Hypothalamus (tissue), 51 donors: ENCODE measurements around the gene SPAG6.
"Not testable (repeated sequence)": the region's sequence is repeated elsewhere in the genome, so short reads cannot be mapped to it uniquely, and the experiment has no call there.

Experiments used
- DNase-seq, 51 donors: peaks; one replicate each; lab custom pipeline; 2025; lab: John Stamatoyannopoulos, UW

SPAG6 gene

DNA sequence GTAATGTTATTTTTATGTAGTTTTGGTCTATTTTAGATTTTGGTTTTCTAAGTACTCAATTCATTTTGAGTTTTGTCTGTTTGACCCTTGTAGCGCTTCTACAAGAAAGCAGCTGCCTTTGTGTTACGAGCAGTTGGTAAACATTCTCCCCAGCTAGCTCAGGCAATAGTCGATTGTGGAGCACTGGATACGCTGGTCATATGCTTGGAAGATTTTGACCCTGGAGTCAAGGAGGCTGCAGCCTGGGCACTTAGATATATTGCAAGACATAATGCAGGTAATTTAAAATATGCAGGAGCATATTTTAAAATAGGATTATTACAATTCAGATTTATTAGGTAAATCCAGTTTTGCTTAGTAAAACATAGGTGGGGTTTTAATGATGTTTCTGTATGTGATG, 23.1 kb downstream of the SPAG6 start:
- DNase-seq: no peak

GRCh38 chr10:22368981-22369380, 23.7 kb downstream of the SPAG6 start:
- DNase-seq: no peak

GRCh38 chr10:22369434-22370072, 24.3 kb downstream of the SPAG6 start:
- DNase-seq: no peak

DNA sequence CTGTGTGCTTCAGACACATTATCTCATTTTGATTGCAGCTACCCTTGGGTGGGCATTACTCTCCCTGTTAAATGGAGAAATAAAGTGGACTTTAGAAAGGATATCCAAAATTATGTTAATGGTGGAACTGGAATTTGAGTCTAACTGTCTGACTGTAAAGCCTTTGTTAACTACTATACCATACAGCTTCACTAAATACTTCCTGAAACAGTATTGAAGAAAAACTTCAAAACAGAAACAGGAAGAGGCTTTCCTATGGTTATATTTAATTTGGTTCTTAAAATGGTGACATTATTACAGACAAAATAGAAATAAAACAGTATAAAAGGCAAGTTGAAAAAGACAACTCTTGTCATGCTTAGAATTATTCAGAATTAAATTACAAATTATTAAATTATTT, 25.0 kb downstream of the SPAG6 start:
- DNase-seq: no peak

- no peak for DNase-seq
Observed at GRCh38 chr10:22372298-22372697, 27.0 kb downstream of the SPAG6 start.

GRCh38 chr10:22372917-22373316, 27.6 kb downstream of the SPAG6 start:
- DNase-seq: peak in 1 of 51 donors; percentile 1

GRCh38 chr10:22374489-22375126, 29.3 kb downstream of the SPAG6 start:
- no peak for DNase-seq

- no peak for DNase-seq
Observed at GRCh38 chr10:22379059-22379458, 33.8 kb downstream of the SPAG6 start.

- no peak for DNase-seq
Observed at GRCh38 chr10:22381262-22381661, 36.0 kb downstream of the SPAG6 start.

DNA sequence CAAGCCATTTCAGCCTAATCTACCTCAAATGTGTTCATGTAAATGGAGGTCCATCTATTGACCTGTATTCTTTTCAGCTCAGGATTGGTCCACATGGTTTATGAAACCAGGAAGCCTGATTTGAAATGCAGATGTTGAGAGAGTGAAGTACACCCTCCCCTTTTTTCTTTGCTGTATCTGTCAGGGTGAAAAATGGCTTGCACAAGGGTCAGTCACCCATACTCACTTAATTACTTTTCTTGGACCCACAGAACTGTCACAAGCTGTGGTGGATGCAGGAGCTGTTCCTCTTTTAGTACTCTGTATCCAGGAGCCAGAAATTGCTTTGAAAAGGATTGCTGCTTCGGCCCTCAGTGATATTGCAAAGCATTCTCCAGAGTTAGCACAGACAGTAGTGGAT, 41.2 kb downstream of the SPAG6 start:
- no peak for DNase-seq

GRCh38 chr10:22389856-22390589, 44.7 kb downstream of the SPAG6 start:
- no peak for DNase-seq

DNA sequence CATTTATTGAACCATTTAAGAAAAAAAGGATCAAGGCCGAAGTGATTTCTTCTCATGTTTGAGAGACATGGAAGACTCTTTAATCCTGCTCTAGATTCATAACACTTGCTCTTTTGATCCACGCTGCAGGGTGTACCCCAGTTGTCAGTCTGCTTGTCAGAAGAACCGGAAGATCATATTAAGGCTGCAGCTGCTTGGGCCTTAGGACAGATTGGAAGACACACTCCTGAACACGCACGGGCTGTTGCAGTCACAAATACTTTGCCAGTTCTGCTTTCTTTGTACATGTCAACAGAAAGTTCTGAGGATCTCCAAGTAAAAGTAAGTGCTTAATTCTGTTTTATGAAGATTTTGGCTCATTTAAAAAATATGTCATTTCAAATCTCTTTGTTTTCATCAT, 46.3 kb downstream of the SPAG6 start:
- DNase-seq: no peak

- not testable (repeated sequence) for DNase-seq
Observed at GRCh38 chr10:22396195-22396594, 50.9 kb downstream of the SPAG6 start.

- not testable (repeated sequence) for DNase-seq
Observed at GRCh38 chr10:22406916-22407315, 61.6 kb downstream of the SPAG6 start.

- no peak for DNase-seq
Observed at GRCh38 chr10:22410394-22410793, 65.1 kb downstream of the SPAG6 start.

DNA sequence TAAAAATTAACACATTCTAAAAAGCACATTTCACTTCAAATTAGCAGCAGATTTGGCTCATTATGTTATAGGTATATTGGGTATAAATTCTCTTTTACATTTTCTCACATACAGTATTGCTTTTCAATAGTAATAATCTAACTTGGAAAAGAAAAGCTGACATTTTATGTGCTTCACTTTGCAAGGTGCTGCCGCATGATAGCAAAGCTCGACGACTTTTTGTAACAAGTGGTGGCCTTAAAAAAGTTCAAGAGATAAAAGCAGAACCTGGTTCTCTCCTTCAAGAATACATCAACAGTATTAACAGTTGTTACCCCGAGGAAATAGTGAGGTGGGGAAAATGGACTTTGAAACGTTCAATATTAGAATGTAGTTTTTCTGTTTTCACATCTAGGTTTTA, 65.5 kb downstream of the SPAG6 start:
- DNase-seq: no peak

DNA sequence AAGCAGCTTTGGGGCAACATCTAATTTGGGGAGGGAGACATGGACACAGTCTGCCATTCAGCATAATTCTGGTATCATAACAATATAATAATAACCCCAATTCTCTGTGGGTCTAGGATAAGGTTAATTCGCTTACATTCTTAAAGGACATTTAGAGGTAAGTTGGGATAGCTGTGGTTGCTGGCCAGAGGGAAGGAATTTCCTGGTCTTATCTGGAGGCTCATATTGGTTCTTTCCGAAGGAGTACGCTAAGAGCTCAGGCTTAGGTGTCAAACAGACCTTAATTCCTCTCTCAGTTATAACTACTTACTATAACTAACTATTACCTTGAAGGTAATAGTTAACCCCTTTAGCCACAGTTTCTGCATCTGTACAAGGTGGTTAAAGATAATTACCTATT, 68.8 kb downstream of the SPAG6 start:
- no peak for DNase-seq

- DNase-seq: no peak
Observed at GRCh38 chr10:22415072-22415471, 69.8 kb downstream of the SPAG6 start.

DNA sequence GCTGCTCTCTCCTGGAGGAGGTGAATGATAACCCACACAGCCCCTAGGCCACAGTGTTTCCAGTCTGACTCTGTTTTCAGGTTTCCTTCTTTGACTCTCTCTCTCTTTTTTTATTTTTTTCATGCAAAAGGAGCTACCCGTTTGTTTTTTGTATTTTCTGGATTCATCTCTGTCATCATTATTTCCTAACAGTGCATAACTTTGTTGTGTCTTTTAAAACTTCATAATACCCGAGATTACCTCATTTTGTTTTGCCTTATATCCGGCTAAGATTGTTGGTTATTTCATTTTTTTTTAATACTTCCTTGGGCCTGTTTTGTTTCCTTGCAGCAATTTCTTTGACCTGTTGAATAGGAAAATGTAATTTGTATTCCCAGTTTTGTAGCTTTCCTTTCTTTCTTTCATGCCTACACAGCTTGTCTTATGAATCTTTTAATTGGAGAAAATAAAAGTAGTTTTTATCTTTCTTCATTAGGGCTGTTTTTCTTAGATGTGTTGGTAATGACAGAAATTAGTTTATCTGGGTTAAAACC, 72.5 kb downstream of the SPAG6 start:
- no peak for DNase-seq

DNA sequence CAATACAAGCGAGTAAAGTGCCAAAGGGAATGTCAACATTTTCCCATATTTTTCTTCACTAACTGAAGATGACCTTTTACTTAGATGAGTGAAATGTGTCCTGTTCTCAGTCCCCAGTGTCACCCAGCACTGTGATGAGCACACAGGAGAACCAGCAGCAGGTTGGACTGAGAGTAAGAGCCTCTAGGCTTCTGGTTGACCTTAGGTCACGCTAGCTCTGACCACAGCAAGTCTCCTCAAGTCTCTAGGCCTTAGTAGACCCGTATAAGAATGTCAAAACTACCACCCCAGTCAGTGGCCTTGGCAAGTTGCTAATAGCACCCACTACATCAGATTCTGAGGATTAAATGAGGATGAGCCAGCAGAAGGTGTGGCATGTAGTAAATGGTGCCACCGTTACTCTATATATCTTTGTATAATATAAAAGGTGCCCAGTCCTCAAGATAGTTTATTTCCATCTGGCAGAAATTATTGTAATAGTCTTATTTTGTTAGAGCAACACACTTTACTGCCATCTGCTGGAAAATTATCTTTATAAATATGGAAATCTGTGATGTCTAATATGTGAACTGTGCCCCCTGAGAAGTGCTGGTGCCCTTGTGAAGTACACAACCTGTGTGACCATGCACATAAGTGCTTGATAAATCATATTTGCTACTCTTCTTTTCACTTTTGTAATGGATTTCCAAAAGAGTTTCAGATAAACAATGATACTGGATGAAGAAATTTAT, 75.7 kb downstream of the SPAG6 start:
- no peak for DNase-seq

DNA sequence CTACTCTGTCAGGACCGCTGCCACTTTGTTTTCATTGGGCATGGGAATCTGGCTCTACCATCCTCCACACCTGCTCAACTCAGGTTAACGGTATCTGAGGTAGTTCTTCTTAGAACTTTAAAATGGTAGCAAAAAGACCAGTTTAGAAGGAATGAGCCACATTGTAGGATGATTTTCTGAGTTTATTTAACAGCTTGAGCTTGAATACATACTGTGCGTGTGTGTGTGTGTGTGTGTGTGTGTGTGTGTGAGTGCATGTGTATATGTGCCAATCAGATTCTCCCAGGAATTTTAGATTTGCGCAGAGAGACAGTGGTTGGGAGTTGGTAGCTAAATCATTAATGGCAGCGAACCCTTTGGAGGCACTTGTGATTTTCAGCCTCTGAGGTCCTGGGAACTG, 81.4 kb downstream of the SPAG6 start:
- DNase-seq: no peak
